ENCODE results near the gene C1S.

Gene C1S

DNA sequence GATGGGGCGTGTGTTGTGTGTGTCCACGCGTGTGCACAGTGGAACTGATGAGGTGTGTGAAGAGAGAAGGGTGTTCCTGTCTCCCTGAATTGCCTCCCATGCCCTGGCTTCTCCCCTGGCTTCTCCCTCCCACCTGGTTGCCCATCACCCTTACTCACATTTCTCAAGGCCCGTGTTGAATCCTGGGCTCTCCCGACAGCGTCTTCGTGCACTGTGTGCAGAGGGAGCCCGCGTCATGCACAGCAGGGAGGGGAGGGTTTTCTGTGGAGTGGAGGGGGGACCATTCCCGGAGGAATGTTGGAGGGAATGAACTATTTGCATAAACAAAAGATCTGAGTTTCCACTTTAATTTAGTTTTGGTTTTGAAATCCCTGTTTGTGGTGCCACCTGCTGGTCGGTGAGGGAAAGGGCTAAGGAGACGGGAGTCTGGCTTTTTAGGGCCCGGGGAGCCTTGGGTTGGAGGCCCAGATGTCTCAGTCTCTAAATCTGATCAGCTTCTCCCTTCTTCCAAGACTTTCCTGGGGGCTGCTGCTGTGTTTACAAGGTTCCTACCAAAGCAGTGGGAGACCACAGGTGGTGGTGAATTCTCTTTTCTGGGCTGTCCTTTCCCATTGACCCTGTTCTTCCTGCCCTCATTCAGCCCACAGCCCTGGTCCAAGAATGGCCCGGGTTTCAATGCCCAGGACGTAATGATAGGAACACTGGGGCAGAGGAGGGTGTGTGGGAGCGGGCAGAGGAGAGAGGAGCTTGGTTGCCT, 31.9 kb downstream of the C1S start, which contains the start of gene C1R:
TSS of gene C1R (minus strand) at position 217 of the 757 bp plus-strand sequence. CDS start at position 160, 57 bp downstream.
- no peak within 1 kb of the TSS for H3K27ac ChIP-seq
- in situ Hi-C loops (cut with HindIII; ENCODE audit: low pct_ligation_motif_present, low sequenced_read_pairs), result no loop called here
- TF ChIP-seq CTCF (IDR thresholded peaks at IDR 0.05; ENCODE audit: low read depth, low read length, missing control alignments), result peak; percentile 92
- DNase-seq, result peak; percentile 57
- H3K4me3 ChIP-seq (ENCODE audit: low read depth, low read length), result peak within 1 kb of the TSS; percentile 54
- H3K36me3 ChIP-seq (replicated peaks), result no peaks in the 10 kb centered on the region
- no peaks in the 10 kb centered on the region for H3K27me3 ChIP-seq (replicated peaks)

DNA sequence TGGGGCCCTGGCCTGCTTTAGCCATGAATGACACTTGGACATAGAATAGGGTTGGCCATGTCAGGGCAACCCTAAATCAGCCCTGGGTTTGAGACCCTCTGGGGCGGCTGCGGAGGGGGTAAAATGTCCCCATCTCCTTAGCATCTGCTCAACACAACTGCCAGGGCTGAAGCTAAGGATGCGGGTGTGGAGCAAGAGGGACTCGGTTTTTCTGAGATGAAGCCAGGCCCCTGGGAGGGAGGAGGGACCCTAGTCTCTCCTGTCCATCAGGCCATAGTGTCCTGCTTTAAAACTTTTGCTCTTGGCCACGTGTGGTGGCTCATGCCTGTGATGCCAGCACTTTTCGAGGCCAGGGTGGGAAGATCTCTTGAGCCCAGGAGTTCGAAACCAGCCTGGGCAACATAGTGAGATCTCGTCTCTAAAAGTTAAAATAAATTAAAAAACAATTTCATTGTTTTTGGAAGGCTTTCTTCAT, 32.5 kb downstream of the C1S start:
- DNase-seq, result no peak
- H3K4me3 ChIP-seq (ENCODE audit: low read depth, low read length), result no peak overlapping the region
- in situ Hi-C loops (cut with HindIII; ENCODE audit: low pct_ligation_motif_present, low sequenced_read_pairs), result no loop called here
- TF ChIP-seq CTCF (IDR thresholded peaks at IDR 0.05; ENCODE audit: low read depth, low read length, missing control alignments), result no peak
- H3K36me3 ChIP-seq (replicated peaks), result no peaks in the 10 kb centered on the region
- H3K27ac ChIP-seq, result no peak overlapping the region
- H3K27me3 ChIP-seq (replicated peaks), result no peaks in the 10 kb centered on the region

- no peaks in the 10 kb centered on the region for H3K36me3 ChIP-seq (replicated peaks)
- in situ Hi-C loops (cut with HindIII; ENCODE audit: low pct_ligation_motif_present, low sequenced_read_pairs), result no loop called here
- H3K4me3 ChIP-seq (ENCODE audit: low read depth, low read length), result no peak overlapping the region
- no peak for TF ChIP-seq CTCF (IDR thresholded peaks at IDR 0.05; ENCODE audit: low read depth, low read length, missing control alignments)
- DNase-seq, result no peak
- H3K27me3 ChIP-seq (replicated peaks), result no peaks in the 10 kb centered on the region
- no peak overlapping the region for H3K27ac ChIP-seq
These were observed 33.0 kb downstream of the C1S start for GRCh38 chr12:7093486-7093885.

DNA sequence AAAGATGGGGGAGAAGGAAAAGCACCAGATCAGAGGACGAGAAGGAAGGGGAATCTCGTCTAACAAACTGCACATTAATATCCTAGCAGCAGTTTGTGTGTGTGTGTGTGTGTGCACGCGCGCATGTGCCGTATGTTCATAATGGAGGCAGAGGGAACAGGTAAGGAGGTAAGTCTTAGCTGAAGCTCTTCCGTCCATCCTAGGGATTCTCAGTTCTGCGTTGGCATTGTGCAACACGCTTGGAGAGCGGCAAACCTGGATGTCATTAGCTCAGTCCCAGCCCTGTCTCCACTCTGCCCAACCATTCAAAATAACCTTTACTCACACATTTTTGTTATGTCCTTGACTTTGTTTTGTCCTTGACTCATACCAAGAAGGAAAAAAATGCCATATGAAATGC, 33.4 kb downstream of the C1S start:
- no peak for TF ChIP-seq CTCF (IDR thresholded peaks at IDR 0.05; ENCODE audit: low read depth, low read length, missing control alignments)
- no peak for DNase-seq
- in situ Hi-C loops (cut with HindIII; ENCODE audit: low pct_ligation_motif_present, low sequenced_read_pairs), result no loop called here

GRCh38 chr12:7096006-7096932, 35.8 kb downstream of the C1S start:
- Histone ChIP-seq H3K27me3 (replicated peaks) (no peaks in the 10 kb centered on the region), H3K27ac (no peak overlapping the region), H3K36me3 (replicated peaks) (no peaks in the 10 kb centered on the region), H3K4me3 (ENCODE audit: low read depth, low read length) (no peak overlapping the region)
- DNase-seq, result no peak
- in situ Hi-C loops (cut with HindIII; ENCODE audit: low pct_ligation_motif_present, low sequenced_read_pairs), result no loop called here
- TF ChIP-seq CTCF (IDR thresholded peaks at IDR 0.05; ENCODE audit: low read depth, low read length, missing control alignments), result no peak

More for the DNA sequence above, 33.4 kb downstream of the C1S start:
- no peaks in the 10 kb centered on the region for H3K36me3 ChIP-seq (replicated peaks)
- no peaks in the 10 kb centered on the region for H3K27me3 ChIP-seq (replicated peaks)
- no peak overlapping the region for H3K4me3 ChIP-seq (ENCODE audit: low read depth, low read length)
- H3K27ac ChIP-seq, result no peak overlapping the region
